ENCODE results near the gene ADGRG4. TPM values are rescaled to one million over a fixed set of nuclear protein-coding genes. Genes with fewer than 3 reads are reported as not detected.

Gene ADGRG4
- total RNA-seq, 1 donor from 2014 or later = not detected

DNA sequence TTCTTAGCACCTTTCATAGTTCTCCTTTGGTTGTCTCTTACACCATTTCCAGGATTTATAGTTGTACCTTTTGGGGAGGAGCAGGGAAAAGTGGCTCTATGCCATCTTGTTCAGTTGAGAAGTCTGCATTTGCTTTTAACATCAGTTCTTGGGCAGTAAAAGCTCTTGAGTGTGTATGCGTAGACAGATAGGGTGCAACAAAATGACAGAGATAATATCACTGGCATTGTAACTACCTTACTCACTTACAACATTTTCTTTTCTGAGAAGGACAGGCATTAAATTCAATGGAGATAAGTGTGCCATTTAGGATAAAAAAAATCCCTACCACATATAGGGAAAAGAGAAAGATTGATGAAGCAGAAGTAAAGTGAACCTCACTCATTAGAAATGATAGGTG is 38.9 kb downstream of the ADGRG4 start:
- Mint-ChIP-seq H3K27me3 (ENCODE audit: unreplicated experiment) (no peaks in the 10 kb centered on the region), H3K9me3 (ENCODE audit: unreplicated experiment) (peaks cover 2% of the 10 kb centered on the region), H3K4me3 (ENCODE audit: unreplicated experiment) (no peak overlapping the region), H3K36me3 (ENCODE audit: unreplicated experiment) (no peaks in the 10 kb centered on the region), H3K27ac (ENCODE audit: unreplicated experiment) (no peak overlapping the region), H3K4me1 (ENCODE audit: low read depth, unreplicated experiment) (no peaks in the 10 kb centered on the region)
- TF ChIP-seq, protein P1, sequence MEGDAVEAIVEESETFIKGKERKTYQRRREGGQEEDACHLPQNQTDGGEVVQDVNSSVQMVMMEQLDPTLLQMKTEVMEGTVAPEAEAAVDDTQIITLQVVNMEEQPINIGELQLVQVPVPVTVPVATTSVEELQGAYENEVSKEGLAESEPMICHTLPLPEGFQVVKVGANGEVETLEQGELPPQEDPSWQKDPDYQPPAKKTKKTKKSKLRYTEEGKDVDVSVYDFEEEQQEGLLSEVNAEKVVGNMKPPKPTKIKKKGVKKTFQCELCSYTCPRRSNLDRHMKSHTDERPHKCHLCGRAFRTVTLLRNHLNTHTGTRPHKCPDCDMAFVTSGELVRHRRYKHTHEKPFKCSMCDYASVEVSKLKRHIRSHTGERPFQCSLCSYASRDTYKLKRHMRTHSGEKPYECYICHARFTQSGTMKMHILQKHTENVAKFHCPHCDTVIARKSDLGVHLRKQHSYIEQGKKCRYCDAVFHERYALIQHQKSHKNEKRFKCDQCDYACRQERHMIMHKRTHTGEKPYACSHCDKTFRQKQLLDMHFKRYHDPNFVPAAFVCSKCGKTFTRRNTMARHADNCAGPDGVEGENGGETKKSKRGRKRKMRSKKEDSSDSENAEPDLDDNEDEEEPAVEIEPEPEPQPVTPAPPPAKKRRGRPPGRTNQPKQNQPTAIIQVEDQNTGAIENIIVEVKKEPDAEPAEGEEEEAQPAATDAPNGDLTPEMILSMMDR (IDR thresholded peaks at IDR 0.05; ENCODE audit: partially characterized antibody, unreplicated experiment) = no peak
- DNase-seq = no peak

GRCh38 chrX:136344320-136344719 is 43.6 kb downstream of the ADGRG4 start:
- Mint-ChIP-seq H3K4me3 (ENCODE audit: unreplicated experiment) (no peak overlapping the region), H3K36me3 (ENCODE audit: unreplicated experiment) (no peaks in the 10 kb centered on the region), H3K9me3 (ENCODE audit: unreplicated experiment) (no peaks in the 10 kb centered on the region), H3K27me3 (ENCODE audit: unreplicated experiment) (no peaks in the 10 kb centered on the region), H3K27ac (ENCODE audit: unreplicated experiment) (no peak overlapping the region), H3K4me1 (ENCODE audit: low read depth, unreplicated experiment) (no peaks in the 10 kb centered on the region)
- TF ChIP-seq, protein P1 (IDR thresholded peaks at IDR 0.05; ENCODE audit: partially characterized antibody, unreplicated experiment) = no peak
- DNase-seq = no peak

GRCh38 chrX:136346506-136346905 is 45.7 kb downstream of the ADGRG4 start:
- Mint-ChIP-seq H3K9me3 (ENCODE audit: unreplicated experiment) (no peaks in the 10 kb centered on the region), H3K4me3 (ENCODE audit: unreplicated experiment) (no peak overlapping the region), H3K27ac (ENCODE audit: unreplicated experiment) (no peak overlapping the region), H3K4me1 (ENCODE audit: low read depth, unreplicated experiment) (no peaks in the 10 kb centered on the region), H3K27me3 (ENCODE audit: unreplicated experiment) (no peaks in the 10 kb centered on the region), H3K36me3 (ENCODE audit: unreplicated experiment) (no peaks in the 10 kb centered on the region)
- no peak for DNase-seq
- TF ChIP-seq, protein P1 (IDR thresholded peaks at IDR 0.05; ENCODE audit: partially characterized antibody, unreplicated experiment) = no peak

GRCh38 chrX:136347706-136348105 is 46.9 kb downstream of the ADGRG4 start:
- H3K27me3 Mint-ChIP-seq (ENCODE audit: unreplicated experiment) = no peaks in the 10 kb centered on the region
- no peak for DNase-seq
- H3K27ac Mint-ChIP-seq (ENCODE audit: unreplicated experiment) = no peak overlapping the region
- TF ChIP-seq, protein P1 (IDR thresholded peaks at IDR 0.05; ENCODE audit: partially characterized antibody, unreplicated experiment) = no peak
- H3K36me3 Mint-ChIP-seq (ENCODE audit: unreplicated experiment) = no peaks in the 10 kb centered on the region
- H3K9me3 Mint-ChIP-seq (ENCODE audit: unreplicated experiment) = no peaks in the 10 kb centered on the region
- no peaks in the 10 kb centered on the region for H3K4me1 Mint-ChIP-seq (ENCODE audit: low read depth, unreplicated experiment)
- H3K4me3 Mint-ChIP-seq (ENCODE audit: unreplicated experiment) = no peak overlapping the region

- peaks cover 4% of the 10 kb centered on the region for H3K4me1 Mint-ChIP-seq (ENCODE audit: low read depth, unreplicated experiment)
- no peak overlapping the region for H3K4me3 Mint-ChIP-seq (ENCODE audit: unreplicated experiment)
- H3K27ac Mint-ChIP-seq (ENCODE audit: unreplicated experiment) = no peak overlapping the region
- TF ChIP-seq, protein P1 (IDR thresholded peaks at IDR 0.05; ENCODE audit: partially characterized antibody, unreplicated experiment) = no peak
- no peaks in the 10 kb centered on the region for H3K9me3 Mint-ChIP-seq (ENCODE audit: unreplicated experiment)
- H3K36me3 Mint-ChIP-seq (ENCODE audit: unreplicated experiment) = no peaks in the 10 kb centered on the region
- H3K27me3 Mint-ChIP-seq (ENCODE audit: unreplicated experiment) = no peaks in the 10 kb centered on the region
- no peak for DNase-seq
Measured at GRCh38 chrX:136353526-136354093, 52.8 kb downstream of the ADGRG4 start.
